CD4-positive, alpha-beta T cell treated with Interleukin-1 beta for 1 hour (primary cell): ENCODE measurements around the gene MESD.

Source experiments
- DNase-seq, 2 donors: peaks; one replicate each; pipeline ENCODE4 v3.0.0-alpha.2; 2020 to 2022

The MESD gene

DNA sequence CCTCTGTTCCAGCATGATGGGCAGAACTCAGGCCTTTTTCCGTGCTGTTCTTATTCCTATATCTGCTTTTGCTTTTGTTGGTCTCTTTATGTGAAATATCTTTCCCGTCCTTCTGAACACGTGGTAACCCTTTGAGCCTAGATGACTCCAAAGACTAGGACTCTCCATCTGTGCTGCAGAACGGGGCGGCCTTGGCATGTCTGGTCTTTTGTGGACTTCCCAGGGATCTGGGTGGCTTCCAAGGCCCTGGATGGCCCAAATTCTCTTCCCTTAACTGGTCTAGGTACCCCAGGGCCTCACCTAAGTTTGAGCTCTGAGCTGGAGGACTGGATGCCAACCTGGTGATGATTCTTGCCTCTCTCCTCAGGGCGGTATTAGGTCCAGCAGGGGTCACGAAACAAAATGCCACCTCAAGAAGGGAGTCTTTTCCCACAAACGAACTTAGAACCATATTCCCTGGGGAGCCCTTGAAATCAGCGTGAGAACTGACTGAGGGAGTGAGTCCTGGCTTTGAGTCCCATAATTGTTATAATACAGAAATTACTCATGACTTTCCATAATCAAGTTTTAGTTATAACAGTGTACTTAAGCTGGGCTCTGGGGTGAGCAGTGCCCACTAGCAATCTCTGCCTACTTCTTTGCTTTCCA, 25.0 kb upstream of the MESD start:
- no peak for DNase-seq

- DNase-seq, result no peak
These were observed 23.8 kb upstream of the MESD start for GRCh38 chr15:81013396-81013929.

- DNase-seq, result no peak
These were observed 23.0 kb upstream of the MESD start for GRCh38 chr15:81012588-81012987.

DNA sequence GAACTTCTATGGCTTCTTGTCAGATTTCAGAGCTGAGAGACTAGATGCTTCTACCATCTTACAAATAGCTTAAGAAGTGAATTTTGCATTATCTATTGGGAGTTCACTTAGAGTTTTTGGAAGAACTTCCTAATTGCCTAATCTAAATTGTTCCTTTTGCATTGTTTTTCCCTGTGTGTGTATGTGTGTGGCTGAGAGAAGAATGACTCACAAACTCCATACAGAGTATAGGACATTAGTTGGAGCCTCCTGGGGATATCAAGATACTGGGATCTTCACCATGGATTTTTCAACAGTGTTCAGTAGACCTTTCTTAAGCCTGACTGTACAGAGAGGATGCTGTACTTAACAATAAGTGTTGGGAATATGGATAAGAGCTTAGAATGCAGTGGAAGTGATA, 22.0 kb upstream of the MESD start:
- no peak for DNase-seq

GRCh38 chr15:81010086-81010485, 20.5 kb upstream of the MESD start:
- DNase-seq, result no peak

GRCh38 chr15:81008312-81008711, 18.7 kb upstream of the MESD start:
- DNase-seq, result no peak

GRCh38 chr15:81007428-81008064, 17.9 kb upstream of the MESD start:
- DNase-seq, result no peak

- no peak for DNase-seq
These were observed 16.5 kb upstream of the MESD start for GRCh38 chr15:81006124-81006523.

DNA sequence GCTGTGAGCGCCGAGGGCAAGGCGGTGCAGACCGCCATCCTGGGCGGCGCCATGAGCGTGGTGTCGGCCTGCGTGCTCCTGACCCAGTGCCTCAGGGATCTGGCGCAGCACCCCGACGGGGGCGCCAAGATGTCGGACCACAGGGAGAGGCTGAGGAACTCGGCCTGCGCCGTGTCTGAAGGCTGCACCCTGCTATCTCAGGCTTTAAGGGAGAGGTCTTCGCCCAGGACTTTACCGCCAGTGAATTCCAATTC, 13.4 kb upstream of the MESD start:
- no peak for DNase-seq

GRCh38 chr15:81002331-81003096, 12.9 kb upstream of the MESD start:
- DNase-seq, result no peak

GRCh38 chr15:81002009-81002330, 12.4 kb upstream of the MESD start:
- no peak for DNase-seq

DNA sequence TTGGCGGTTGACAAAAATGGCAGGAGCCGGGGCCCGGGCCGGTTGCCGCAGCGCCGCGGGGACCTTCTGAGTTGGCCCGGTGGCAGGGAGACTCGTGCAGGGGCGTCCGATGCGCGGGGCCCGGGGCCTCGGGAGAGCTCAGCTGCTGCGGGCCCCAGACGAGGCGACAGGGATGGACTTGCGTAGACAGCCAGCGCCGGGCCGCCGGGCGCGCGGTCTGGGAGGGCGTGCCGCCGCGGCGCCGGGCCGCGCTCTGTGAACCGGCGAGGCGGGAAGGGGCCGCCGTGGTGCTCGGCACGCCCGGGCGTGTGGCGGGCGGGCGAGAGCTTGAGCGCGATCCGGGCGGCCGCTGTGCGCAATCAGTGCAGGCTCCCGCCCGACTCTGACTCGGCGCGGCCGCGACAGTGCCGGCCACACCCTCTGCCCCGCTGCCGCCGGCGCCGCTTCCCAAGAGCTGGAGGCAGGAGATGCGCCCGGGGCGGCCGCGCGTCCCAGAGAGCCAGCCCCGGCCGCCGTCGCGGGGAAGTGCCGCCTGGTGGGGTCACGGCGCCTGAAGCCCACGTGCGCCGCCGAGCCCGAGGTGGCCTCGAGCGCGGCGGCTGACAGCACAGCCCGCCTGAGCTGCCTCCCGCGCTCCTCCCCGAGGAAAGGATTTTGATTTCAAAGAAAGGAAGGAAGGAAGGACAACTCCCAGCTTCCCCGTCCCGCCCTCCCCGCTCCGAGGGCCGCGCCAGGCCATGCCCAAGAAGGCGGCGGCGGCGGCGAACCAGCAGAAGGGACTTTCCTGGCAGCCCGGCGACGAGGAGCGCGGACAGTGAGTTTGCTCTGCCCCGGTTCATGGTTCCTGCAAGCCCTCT, 11.8 kb upstream of the MESD start:
- peak; percentile 64 to 72 for DNase-seq

- peak; percentile 86 to 87 for DNase-seq
These were observed 11.1 kb upstream of the MESD start, which contains the start of gene TLNRD1 for GRCh38 chr15:81000624-81001151. TSS of gene TLNRD1 (plus strand) at chr15:81000923. CDS start at chr15:81002272, 1,349 bp downstream.

- DNase-seq, result no peak
These were observed 10.6 kb upstream of the MESD start for GRCh38 chr15:81000144-81000623.

- peak; percentile 40 to 62 for DNase-seq
These were observed 10.0 kb upstream of the MESD start for GRCh38 chr15:80999623-81000036.

GRCh38 chr15:80998251-80998650, 8.6 kb upstream of the MESD start:
- DNase-seq, result peak in 1 of 2 donors; percentile 15

DNA sequence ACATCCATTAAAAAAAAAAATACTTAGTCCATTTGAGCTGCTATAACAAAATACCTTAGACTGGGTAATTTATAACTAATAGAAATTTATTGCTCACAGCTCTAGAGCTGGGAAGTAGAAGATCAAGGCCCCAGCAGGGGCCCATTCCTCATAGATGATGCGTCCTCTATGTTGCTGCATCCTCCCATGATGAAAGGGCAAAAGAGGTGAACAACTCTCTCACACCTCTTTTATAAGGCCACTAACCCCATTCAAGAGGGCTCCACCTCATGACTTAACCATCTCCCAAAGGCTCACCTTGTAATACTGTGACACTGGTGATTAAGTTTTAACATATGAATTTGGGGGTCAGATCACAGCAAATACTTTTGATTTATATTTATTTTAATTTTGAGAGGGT, 8.1 kb upstream of the MESD start:
- no peak for DNase-seq

DNA sequence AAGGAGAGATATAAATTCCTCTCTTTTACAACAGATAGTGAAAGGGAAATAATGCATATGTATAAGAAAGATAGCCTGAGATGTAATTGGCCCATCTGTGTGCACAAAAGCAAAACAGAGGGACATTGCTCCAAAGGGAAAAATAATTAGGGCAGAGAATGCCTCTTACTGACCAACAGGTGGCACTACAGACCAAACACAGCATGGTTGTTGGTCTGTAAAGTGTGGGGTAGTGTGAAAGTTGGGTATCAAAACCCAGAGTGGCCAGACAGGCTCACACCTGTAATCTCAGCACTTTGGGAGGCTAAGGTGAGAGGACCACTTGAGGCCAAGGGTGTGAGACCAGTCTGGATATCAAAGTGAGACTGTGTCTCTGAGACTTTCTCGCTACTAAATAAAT, 6.6 kb upstream of the MESD start:
- peak in 1 of 2 donors; percentile 29 for DNase-seq

- DNase-seq, result no peak
These were observed 2.8 kb upstream of the MESD start for GRCh38 chr15:80992441-80992840.

DNA sequence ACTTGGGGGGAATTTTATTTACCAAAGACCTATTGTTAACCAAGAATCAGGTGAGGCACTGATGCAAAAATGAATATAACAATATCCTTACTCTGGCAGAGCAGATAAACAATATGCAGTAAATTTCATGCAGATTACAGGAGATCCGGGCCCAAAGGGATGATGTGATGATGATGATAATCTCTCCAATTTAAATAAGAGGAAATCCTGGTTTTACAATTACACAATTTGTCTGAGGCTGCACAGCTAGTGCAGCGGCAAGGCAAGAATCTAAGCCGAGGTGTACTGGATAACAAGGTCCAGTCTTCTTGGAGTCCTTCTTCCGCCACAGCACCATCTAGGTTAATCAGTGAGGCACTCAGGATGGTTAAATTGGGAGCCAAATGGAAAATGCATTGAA, 2.4 kb upstream of the MESD start:
- DNase-seq, result no peak

GRCh38 chr15:80991421-80991820, 1.8 kb upstream of the MESD start:
- DNase-seq, result no peak

GRCh38 chr15:80990955-80991354, 1.3 kb upstream of the MESD start:
- no peak for DNase-seq

DNA sequence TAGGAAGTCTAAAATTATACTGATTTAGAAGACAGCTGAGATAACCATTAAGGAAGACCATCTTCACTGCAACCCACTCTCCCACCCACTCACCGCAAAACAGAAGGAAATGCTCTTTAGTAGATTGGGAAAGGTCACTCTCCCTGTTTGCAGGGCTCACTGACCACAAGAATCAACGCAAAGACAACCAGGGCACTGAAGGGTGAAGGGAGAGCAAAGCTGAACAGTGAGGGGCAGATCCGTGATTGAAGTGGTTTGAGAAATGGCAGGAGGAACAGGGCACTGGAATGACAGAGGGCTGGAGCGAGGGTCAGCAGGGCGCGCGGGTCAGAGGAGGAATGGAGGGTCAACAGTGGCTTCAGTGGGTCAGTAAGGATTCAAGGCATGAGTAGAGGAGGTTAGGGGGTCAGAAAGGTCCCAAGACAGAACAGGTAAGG, 520 bp downstream of the MESD start:
- no peak for DNase-seq
